Dedifferentiated amniotic fluid mesenchymal stem cell (primary cell): Measurements from ENCODE around the gene SENP6.
"Not testable (repeated sequence)": the region's sequence is repeated elsewhere in the genome, so short reads cannot be mapped to it uniquely, and the experiment has no call there.

Source experiments
- DNase-seq: peaks from one replicate; pipeline ENCODE4 v3.0.0-alpha.2; 2016; ENCODE audit errors: extremely low spot score

The SENP6 gene

GRCh38 chr6:75666592-75666991 is 64.9 kb downstream of the SENP6 start:
- no peak for DNase-seq

- no peak for DNase-seq
These were observed 72.2 kb downstream of the SENP6 start for GRCh38 chr6:75673884-75674283.

DNA sequence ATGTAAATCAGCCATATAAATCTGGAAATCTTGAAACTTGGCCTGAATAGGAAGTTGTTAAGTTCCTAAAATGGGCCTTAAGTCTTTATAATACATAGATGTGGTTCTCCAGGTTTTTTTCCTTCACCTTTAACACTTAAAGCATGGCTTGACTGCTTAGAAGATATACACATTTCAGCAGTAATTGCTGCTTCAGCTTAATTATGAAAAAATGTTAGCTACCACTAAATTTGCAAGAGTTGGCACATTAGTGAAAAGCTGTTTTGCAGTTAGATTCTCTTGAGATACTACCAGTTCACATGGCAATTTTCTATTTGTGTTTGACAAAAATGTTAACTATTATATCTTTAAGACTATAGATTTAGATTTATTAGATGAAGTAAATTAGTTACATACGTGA is 74.7 kb downstream of the SENP6 start:
- DNase-seq: no peak

- not testable (repeated sequence) for DNase-seq
These were observed 80.9 kb downstream of the SENP6 start for GRCh38 chr6:75682548-75682947.

DNA sequence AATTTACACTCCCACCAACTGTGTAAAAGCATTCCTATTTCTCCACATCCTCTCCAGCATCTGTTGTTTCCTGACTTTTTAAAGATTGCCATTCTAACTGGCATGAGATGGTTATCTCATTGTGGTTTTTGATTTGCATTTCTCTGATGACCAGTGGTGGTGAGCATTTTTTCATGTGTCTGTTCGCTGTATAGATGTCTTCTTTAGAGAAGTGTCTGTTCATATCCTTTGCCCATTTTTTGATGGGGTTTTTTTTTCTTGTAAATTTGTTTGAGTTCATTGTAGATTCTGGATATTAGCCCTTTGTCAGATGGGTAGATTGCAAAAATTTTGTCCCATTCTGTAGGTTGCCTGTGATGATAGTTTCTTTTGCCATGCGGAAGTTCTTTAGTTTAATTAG is 81.3 kb downstream of the SENP6 start:
- not testable (repeated sequence) for DNase-seq

DNA sequence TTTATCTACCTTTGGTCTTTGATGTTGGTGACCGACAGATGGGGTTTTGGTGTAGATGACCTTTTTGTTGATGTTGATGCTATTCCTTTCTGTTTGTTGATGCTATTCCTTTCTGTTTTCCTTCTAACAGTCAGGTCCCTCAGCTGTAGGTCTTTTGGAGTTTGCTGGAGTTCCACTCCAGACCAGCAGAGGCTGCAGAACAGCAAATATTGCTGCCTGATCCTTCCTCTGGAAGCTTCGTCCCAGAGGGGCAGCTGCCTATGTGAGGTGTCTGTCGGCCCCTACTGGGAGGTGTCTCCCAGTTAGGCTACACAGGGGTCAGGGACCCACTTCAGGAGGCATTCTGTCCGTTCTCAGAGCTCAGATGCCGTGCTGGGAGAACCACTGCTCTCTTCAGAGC is 85.9 kb downstream of the SENP6 start:
- not testable (repeated sequence) for DNase-seq

GRCh38 chr6:75687937-75688336 is 86.3 kb downstream of the SENP6 start:
- DNase-seq: not testable (repeated sequence)

DNA sequence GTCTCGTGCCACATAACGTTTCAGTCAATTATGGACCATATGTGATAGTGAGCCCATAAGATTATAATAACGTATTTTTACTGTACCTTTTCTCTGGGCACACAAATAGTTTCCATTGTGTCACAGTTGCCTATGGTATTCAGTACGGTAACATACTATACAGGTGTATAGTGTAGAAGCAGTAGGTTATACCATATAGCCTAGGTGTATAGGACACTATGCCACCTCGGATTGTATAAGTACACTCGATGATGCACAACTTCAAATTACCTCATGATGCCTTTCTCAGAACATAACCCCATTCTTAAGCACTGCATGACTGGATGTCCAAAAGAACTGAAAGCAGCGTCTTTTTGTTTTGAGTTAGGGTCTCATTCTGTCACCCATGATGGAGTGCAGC is 87.9 kb downstream of the SENP6 start:
- DNase-seq: no peak

DNA sequence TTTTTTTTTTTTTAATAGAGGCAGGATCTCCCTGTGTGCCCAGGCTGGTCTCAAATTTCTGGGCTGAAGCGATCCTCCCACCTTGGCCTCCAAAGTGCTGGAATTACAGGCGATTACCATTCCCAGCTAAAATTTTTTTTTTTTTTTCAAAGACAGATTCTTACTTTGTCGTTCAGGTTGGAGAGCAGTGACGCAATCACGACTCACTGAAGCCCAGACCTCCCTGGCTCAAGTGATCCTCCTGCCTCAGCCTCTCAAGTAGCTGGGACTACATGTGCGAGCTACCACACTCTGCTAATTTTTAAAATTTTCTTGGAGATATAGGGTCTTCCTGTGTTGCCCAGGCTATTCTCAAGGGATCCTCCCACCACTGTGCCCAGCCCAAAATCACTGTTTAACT is 89.3 kb downstream of the SENP6 start:
- no peak for DNase-seq

DNA sequence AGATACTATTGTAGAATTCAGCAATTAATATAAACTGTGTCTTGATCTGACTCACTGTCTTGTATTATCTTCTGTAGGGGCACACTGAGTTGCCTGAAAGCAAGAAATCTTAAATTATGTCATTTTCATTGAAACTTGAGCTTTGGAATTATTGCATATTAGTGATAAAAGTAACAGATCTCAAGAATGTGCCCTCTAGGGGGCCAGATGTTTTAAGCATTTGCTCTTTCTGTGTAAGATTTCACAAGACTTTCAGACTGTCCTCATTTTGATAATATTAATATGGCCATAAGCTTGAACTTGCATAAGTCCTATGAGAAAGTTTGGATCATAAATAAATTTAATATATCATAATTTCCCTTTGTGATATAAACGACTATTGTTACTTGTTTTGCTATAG is 91.9 kb downstream of the SENP6 start:
- DNase-seq: no peak

DNA sequence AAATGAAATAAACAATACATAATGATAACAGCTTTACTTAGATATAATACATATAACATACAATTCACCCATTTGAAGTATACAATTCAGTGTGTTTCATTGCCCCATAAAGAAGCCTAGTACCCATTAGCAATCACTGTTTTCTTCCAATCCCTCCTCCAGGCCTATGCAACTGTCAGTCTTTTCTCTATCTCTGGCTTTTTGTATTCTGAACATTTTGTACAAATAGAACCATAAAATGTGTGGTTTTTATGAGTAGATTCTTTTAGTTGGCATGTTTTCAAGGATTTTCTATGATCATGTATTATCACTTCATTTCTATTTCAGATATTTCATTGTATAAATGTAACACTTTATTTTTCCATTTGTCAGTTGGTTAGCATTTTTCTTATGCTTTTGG is 92.7 kb downstream of the SENP6 start:
- DNase-seq: no peak

- DNase-seq: not testable (repeated sequence)
These were observed 106.7 kb downstream of the SENP6 start for GRCh38 chr6:75708334-75708733.

DNA sequence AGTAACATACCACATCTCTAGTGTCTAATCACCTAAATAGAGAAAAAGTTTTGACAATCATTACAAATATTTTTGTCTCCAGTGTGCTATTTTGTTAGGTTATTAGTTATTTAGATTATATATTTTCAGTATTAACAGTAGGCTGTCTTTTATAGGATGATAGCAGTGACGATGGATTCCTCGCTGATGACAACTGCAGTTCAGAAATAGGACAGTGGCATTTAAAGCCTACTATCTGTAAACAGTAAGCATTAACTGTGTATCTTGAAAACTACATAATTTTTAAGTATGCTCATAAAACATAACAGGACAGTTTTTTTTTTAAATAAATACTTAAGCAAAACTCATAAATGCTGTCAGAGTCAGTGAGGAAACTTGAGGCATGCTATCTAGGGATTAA is 109.5 kb downstream of the SENP6 start:
- no peak for DNase-seq

- no peak for DNase-seq
These were observed 117.5 kb downstream of the SENP6 start for GRCh38 chr6:75719133-75719532.

- DNase-seq: no peak
These were observed 121.7 kb downstream of the SENP6 start for GRCh38 chr6:75723382-75723781.

DNA sequence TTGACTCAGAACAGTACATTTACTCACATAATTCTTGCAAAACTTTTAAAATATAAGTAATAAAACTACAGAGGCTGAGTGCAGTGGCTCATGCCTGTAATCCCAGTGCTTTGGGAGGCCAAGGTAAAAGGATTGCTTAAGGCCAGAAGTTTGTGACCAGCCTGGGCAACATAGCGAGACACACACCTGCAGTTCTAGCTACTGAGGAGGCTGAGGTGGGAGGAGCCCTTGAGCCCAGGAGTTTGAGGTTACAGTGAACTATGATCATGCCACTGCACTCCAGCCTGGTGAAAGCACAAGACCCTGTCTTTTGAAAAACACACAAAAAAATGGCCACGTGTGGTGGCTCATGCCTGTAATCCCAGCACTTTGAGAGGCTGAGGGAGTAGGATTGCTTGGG is 125.5 kb downstream of the SENP6 start:
- DNase-seq: no peak

GRCh38 chr6:75731029-75731428 is 129.3 kb downstream of the SENP6 start:
- not testable (repeated sequence) for DNase-seq

DNA sequence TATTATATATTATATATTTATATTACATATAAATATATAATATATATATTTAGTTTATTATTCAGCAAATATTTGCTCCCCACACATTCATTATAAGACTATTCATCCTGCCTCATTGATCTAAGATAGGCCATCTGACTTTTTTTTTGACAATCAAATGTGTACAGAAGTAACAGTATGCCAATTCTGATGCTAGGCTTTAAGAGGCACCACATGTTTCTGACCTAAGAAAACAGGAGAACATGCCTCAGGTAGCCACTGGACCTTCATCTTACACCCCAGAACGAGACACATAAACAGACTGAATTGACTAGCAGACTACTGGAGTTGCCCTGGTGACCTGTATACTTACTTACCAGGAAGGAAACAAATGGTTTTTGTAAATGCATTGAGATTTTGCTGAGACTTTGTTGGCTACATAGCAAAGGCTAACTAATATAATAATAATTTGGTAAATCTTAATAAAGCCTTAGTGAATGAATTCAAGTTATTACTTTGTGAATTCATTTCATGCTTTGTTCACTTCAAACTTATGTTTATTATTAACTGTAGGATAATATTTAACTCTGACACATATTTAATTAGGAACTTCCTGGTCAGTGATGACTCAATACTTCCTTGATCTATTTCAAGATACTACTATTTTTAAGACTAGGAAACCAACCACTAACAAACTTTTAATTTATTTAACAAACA is 134.0 kb downstream of the SENP6 start:
- no peak for DNase-seq

- DNase-seq: no peak
These were observed 142.3 kb downstream of the SENP6 start for GRCh38 chr6:75743971-75744370.

DNA sequence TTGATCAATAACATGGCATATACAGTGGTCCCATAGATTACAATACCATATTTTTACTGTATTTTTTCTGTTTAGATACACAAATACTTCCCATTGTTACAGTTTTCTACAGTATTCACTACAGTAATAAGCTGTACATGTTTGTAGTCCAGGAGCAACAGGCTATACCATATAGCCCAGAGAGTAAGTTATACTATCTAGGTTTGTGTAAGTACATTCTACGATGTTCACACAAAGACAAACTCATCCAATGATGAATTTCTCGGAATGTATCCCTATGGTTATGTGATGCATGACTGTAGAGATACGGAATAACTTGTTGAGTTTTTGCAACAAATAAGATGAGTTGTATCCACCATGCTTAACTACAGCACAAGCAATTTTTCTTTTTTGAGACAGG is 143.7 kb downstream of the SENP6 start:
- DNase-seq: no peak

- no peak for DNase-seq
These were observed 144.5 kb downstream of the SENP6 start for GRCh38 chr6:75746221-75746620.

DNA sequence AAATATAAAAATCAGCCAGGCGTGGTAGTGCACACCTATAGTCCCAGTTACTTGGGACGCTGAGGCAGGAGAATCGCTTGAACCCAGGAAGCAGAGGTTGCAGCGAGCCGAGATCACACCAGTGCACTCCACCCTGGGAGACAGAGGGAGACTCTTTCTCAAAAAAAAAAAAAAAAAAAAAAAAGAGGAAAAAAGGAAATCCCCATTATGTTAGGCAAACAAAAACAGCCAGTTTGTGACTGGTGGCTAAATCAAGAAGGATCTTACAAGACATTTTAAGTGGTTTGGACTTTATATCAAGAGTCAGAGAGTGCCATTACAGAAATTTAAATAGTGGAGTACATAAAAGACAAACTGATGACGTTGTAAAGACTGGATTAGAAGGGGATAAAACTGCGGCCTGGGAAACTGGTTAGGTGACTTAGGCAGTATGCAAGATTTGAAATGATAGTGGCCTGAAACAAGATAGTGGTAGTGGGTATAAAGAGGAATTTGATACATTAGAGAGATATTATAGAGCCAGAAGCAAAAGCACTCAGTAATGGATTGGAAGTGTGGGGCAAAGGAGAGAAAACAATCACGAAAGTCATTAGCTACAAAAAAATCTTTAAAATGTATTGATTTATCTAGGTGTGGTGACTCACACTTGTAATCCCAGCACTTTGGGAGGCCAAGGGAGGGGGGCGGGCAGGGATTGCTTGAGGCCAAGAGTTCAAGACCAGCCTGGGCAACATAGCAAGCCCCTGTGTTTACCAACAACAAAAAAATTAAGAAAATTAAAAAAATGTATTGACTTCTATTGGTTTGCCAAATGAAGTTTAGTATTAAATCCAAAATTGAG is 145.7 kb downstream of the SENP6 start:
- DNase-seq: no peak

DNA sequence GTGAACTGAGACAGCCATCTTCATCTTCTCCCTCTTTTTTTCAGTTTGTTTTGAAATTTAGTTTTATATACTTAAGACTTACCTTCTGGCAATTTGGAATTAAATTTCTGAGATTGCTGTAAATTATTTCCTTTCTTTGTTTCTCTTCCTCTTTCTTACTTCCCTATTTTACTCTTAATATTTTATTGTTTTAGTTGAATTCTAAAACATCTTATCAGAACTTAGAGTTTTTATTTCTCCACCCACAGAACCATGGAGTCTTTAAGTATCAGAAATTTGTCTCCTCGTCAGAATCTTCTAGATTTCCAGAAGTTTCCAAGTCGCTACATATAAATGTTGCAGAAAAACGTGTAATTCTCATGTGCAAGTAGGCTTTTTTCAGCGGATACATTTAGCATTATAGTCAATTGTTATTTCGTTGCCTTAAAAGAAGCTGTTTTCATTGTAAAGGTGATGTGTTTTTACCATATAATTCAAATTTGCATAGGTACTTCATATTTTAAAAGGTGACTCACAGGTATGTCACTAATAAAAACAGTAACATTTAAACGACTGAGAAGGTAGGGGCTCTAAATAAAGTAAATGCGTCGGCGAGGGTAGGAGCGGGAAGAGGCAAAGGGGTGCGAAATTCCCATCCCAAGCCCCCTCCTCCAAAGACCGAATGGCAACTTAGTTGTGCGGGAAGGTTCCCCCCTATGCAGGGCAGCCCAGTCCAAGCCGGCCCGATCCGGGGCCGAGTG is 146.5 kb downstream of the SENP6 start:
- no peak for DNase-seq
